Adrenal gland (tissue), 12 donors: ENCODE results near the gene UNC79. TPM values are rescaled to one million over a fixed set of nuclear protein-coding genes. Genes with fewer than 3 reads are reported as not detected.

ENCODE experiments used
- DNase-seq, 7 donors: peaks; one replicate each; pipeline ENCODE4 v3.0.0-alpha.2; 2019 to 2020
- H3K27ac ChIP-seq, 5 donors: fragments of 200-600 bp; sonication (generic) in 4 of 5; 1 replicate in 3 of 5; 2 replicates in 2 of 5; pipeline versions ENCODE4 v1.5.1 to v1.8.0; 2016 to 2020; ENCODE audit warnings: mild to moderate bottlenecking in 1 of 5
- H3K27me3 ChIP-seq: fragments of 200-600 bp; 2 replicates; pipeline ENCODE4 v1.8.0; 2021
- H3K36me3 ChIP-seq, 2 donors: fragments of 200-600 bp; replicated peaks in 1 of 2; 1 replicate in 1 of 2; 2 replicates in 1 of 2; pipeline versions ENCODE4 v1.5.1 to v1.8.0; 2018 to 2022
- H3K4me1 ChIP-seq, 2 donors: fragments of 200-600 bp; replicated peaks in 1 of 2; 1 replicate in 1 of 2; 2 replicates in 1 of 2; pipeline versions ENCODE4 v1.5.1 to v1.8.0; 2018 to 2021
- H3K4me3 ChIP-seq, 4 donors: fragments of 200-600 bp; sonication (generic) in 3 of 4; one replicate each; pipeline ENCODE4 v1.5.1; 2016 to 2018
- H3K9me3 ChIP-seq, 3 donors: fragments of 200-600 bp; sonication (generic) in 1 of 3; replicated peaks in 1 of 3; 1 replicate in 2 of 3; 2 replicates in 1 of 3; pipeline versions ENCODE4 v1.5.1 to v1.8.0; 2016 to 2021
- CTCF ChIP-seq, 6 experiments: fragments of 450-650 bp in 4 of 6; fragments of 200-600 bp in 2 of 6; sonication (generic) in 1 of 6; IDR thresholded peaks; 1 replicate in 5 of 6; 2 replicates in 1 of 6; pipeline versions ENCODE4 v1.5.1 to v1.8.0; 2016 to 2021; ENCODE audit warnings: antibody characterized with exemption in 6 of 6, mild to moderate bottlenecking in 2 of 6, moderate library complexity in 1 of 6
- POLR2A ChIP-seq, 2 donors: fragments of 450-650 bp; IDR thresholded peaks; one replicate each; pipeline ENCODE4 v1.6.1; 2017; ENCODE audit warnings: antibody characterized with exemption in 2 of 2, mild to moderate bottlenecking in 2 of 2, moderate library complexity in 1 of 2
- WGBS, 4 donors: extraction: QIAGEN DNeasy Blood & Tissue Kit in 2 of 4; methylation state at CpG; one replicate each; pipeline versions ENCODE4 v1.1.5 to v1.1.7; 2013 to 2017; 5-methylcytosine and 5-hydroxymethylcytosine counted together
- intact Hi-C, 2 donors: fragments of 100-400 bp; cut with DNase I; formaldehyde crosslinking; loops; one replicate each; pipeline versions ENCODE4 v1.14.1 to v1.15.0; 2022 to 2023
- polyA plus RNA-seq, 3 donors: library from polyadenylated mRNA; stranded (reverse); fragments of 200-250 nt in 2 of 3; fragments of 350-450 nt in 1 of 3; fragmentation: Illumina TruSeq in 1 of 3; extraction: RNeasy Lipid Tissue Mini Kit (QIAGEN cat#74804) in 1 of 3; gene quantifications; one replicate each; pipeline ENCODE4 v1.2.3, GENCODE V29; 2013 to 2014
- total RNA-seq, 9 donors: library from RNA; depleted of rRNA in 4 of 9; stranded (reverse); fragments of >200 nt in 4 of 9; fragments of 120-200 nt in 1 of 9; fragmentation: NEBNext Ultra II Directional in 1 of 9; extraction: Animal tissue kit (Norgen Biotek cat#: 25700) in 1 of 9; gene quantifications; one replicate each; pipeline versions ENCODE4 v1.1.0 to v1.2.4, GENCODE V29; 2013 to 2023
- donor health status: healthy with polysubstance abuse.
- donor health status: Bipolar disorder and iron deficiency.
- donor health status: DM: yes; HTN: yes; CAD: no.
- donor health status: DM: no; HTN: no; CAD: no.
- donor health status: DM: no; HTN: no; CAD: no.
- donor health status: DM: yes; HTN: yes; CAD: no.

Gene UNC79
- total and polyA plus RNA-seq, 12 donors = 0.09 to 4.3 (median 1.1) TPM

- no peak overlapping the region for H3K27ac ChIP-seq
- DNase-seq = peak in 1 of 7 donors; percentile 3
- TF ChIP-seq POLR2A (IDR thresholded peaks at IDR 0.05) = no peak
- no peak for TF ChIP-seq CTCF (IDR thresholded peaks at IDR 0.05)
- no peak overlapping the region for H3K4me3 ChIP-seq
- no peaks in the 10 kb centered on the region for H3K4me1 ChIP-seq
- no peaks in the 10 kb centered on the region for H3K27me3 ChIP-seq
- intact Hi-C loops = no loop called here
- no peaks in the 10 kb centered on the region for H3K9me3 ChIP-seq
- 70 to 76% (median 71%) methylated on average over 4 of the region's 4 CpGs for WGBS, 4 donors
- H3K36me3 ChIP-seq = no peaks in the 10 kb centered on the region
These were observed 96.5 kb downstream of the UNC79 start for GRCh38 chr14:93527203-93527607.

GRCh38 chr14:93528884-93529558 is 98.3 kb downstream of the UNC79 start:
- DNase-seq = no peak
- H3K36me3 ChIP-seq = no peaks in the 10 kb centered on the region
- no peak overlapping the region for H3K4me3 ChIP-seq
- H3K27me3 ChIP-seq = no peaks in the 10 kb centered on the region
- H3K27ac ChIP-seq = no peak overlapping the region
- no peak for TF ChIP-seq POLR2A (IDR thresholded peaks at IDR 0.05)
- TF ChIP-seq CTCF (IDR thresholded peaks at IDR 0.05) = no peak
- 79 to 90% (median 86%) methylated on average over 1 of the region's 1 CpG for WGBS, 4 donors
- no peaks in the 10 kb centered on the region for H3K4me1 ChIP-seq
- intact Hi-C loops = no loop called here
- no peaks in the 10 kb centered on the region for H3K9me3 ChIP-seq

GRCh38 chr14:93531644-93532043 is 100.9 kb downstream of the UNC79 start:
- H3K9me3 ChIP-seq = no peaks in the 10 kb centered on the region
- WGBS, 4 donors = 86 to 97% (median 90%) methylated on average over 1 of the region's 1 CpG
- intact Hi-C loops = no loop called here

GRCh38 chr14:93532541-93532940 is 101.8 kb downstream of the UNC79 start:
- H3K27ac ChIP-seq = no peak overlapping the region
- H3K9me3 ChIP-seq = no peaks in the 10 kb centered on the region
- no peaks in the 10 kb centered on the region for H3K36me3 ChIP-seq
- H3K4me3 ChIP-seq = no peak overlapping the region
- H3K4me1 ChIP-seq = no peaks in the 10 kb centered on the region
- no peak for DNase-seq
- 63 to 72% (median 66%) methylated on average over 2 of the region's 2 CpGs for WGBS, 4 donors
- intact Hi-C loops = no loop called here
- no peaks in the 10 kb centered on the region for H3K27me3 ChIP-seq
- TF ChIP-seq CTCF (IDR thresholded peaks at IDR 0.05) = no peak
- TF ChIP-seq POLR2A (IDR thresholded peaks at IDR 0.05) = no peak

More at GRCh38 chr14:93531644-93532043, 100.9 kb downstream of the UNC79 start:
- H3K4me1 ChIP-seq = no peaks in the 10 kb centered on the region
- no peaks in the 10 kb centered on the region for H3K36me3 ChIP-seq
- H3K27me3 ChIP-seq = no peaks in the 10 kb centered on the region
- no peak overlapping the region for H3K27ac ChIP-seq
- DNase-seq = no peak
- no peak overlapping the region for H3K4me3 ChIP-seq
- TF ChIP-seq CTCF (IDR thresholded peaks at IDR 0.05) = no peak
- TF ChIP-seq POLR2A (IDR thresholded peaks at IDR 0.05) = no peak
